Astrocyte (in vitro differentiated cells and primary cell): ENCODE data around the gene TNN. TPM values are rescaled to one million over a fixed set of nuclear protein-coding genes. Genes with fewer than 3 reads are reported as not detected.

Experiments used
- DNase-seq: peaks from one replicate; pipeline ENCODE4 v3.0.0-alpha.2; 2010; ENCODE audit warnings: low read depth
- FAIRE-seq: peaks from 2 replicates; lab custom pipeline; 2011; peaks lifted over from hg19 to GRCh38; lab: Jason Lieb, UNC
- H2AFZ ChIP-seq: 2 replicates; pipeline ENCODE4 v1.6.0; 2012; ENCODE audit warnings: low read depth, low read length, inconsistent platforms
- H3K27ac ChIP-seq: 2 replicates; pipeline ENCODE4 v1.5.1; 2011; ENCODE audit warnings: low read depth, low read length, inconsistent platforms
- H3K27me3 ChIP-seq: 2 replicates; pipeline ENCODE4 v1.6.0; 2011; ENCODE audit warnings: low read length, inconsistent platforms; ENCODE audit not compliant: insufficient read depth
- H3K36me3 ChIP-seq: 2 replicates; pipeline ENCODE4 v1.5.1; 2011; ENCODE audit warnings: low read length, inconsistent platforms; ENCODE audit not compliant: insufficient read depth
- H3K4me1 ChIP-seq: 2 replicates; pipeline ENCODE4 v1.5.1; 2011; ENCODE audit warnings: low read length, inconsistent platforms; ENCODE audit not compliant: insufficient read depth
- H3K4me2 ChIP-seq: 2 replicates; pipeline ENCODE4 v1.6.0; 2012; ENCODE audit warnings: low read length, inconsistent platforms
- H3K4me3 ChIP-seq: 2 replicates; pipeline ENCODE4 v1.5.1; 2011; ENCODE audit warnings: low read depth, mild to moderate bottlenecking, low read length, inconsistent platforms; ENCODE audit not compliant: insufficient read depth
- H3K79me2 ChIP-seq: 2 replicates; pipeline ENCODE4 v1.6.0; 2012; ENCODE audit warnings: mild to moderate bottlenecking, low read length, inconsistent platforms; ENCODE audit not compliant: insufficient read depth
- H3K9ac ChIP-seq: 2 replicates; pipeline ENCODE4 v1.6.0; 2012; ENCODE audit warnings: mild to moderate bottlenecking, low read length, inconsistent platforms
- H3K9me3 ChIP-seq: 2 replicates; pipeline ENCODE4 v1.5.1; 2012; ENCODE audit warnings: low read depth, mild to moderate bottlenecking, low read length, inconsistent platforms; ENCODE audit not compliant: insufficient read depth
- H4K20me1 ChIP-seq: 2 replicates; pipeline ENCODE4 v1.6.0; 2012; ENCODE audit warnings: low read length, inconsistent platforms; ENCODE audit not compliant: insufficient read depth
- H3K27ac Mint-ChIP-seq: one replicate; pipeline ENCODE4 v1.8.0; 2021; ENCODE audit warnings: mild to moderate bottlenecking, mixed read lengths; ENCODE audit not compliant: unreplicated experiment
- H3K27me3 Mint-ChIP-seq: one replicate; pipeline ENCODE4 v1.8.0; 2021; ENCODE audit warnings: low read depth, mixed read lengths; ENCODE audit not compliant: unreplicated experiment
- H3K36me3 Mint-ChIP-seq: one replicate; pipeline ENCODE4 v1.8.0; 2021; ENCODE audit warnings: low read depth, mixed read lengths; ENCODE audit not compliant: unreplicated experiment
- H3K4me1 Mint-ChIP-seq: one replicate; pipeline ENCODE4 v1.8.0; 2021; ENCODE audit warnings: low read depth, mixed read lengths; ENCODE audit not compliant: unreplicated experiment
- H3K4me3 Mint-ChIP-seq: one replicate; pipeline ENCODE4 v1.8.0; 2021; ENCODE audit warnings: mild to moderate bottlenecking, moderate library complexity, mixed read lengths; ENCODE audit not compliant: unreplicated experiment
- H3K9me3 Mint-ChIP-seq: one replicate; pipeline ENCODE4 v1.8.0; 2021; ENCODE audit warnings: mild to moderate bottlenecking, mixed read lengths; ENCODE audit not compliant: unreplicated experiment
- CTCF ChIP-seq: IDR thresholded peaks from 2 replicates; pipeline ENCODE4 v1.5.1; 2011; ENCODE audit warnings: low read depth, mild to moderate bottlenecking, inconsistent platforms, low read length, moderate library complexity; ENCODE audit not compliant: insufficient read depth
- EZH2 ChIP-seq: IDR thresholded peaks from 2 replicates; pipeline ENCODE4 v1.6.1; 2012; ENCODE audit warnings: mild to moderate bottlenecking, low read length, inconsistent platforms; ENCODE audit not compliant: insufficient read depth
- total RNA-seq: library from RNA; stranded (reverse); gene quantifications from 2 replicates; pipeline ENCODE4 v1.2.1, GENCODE V29; 2021

Gene TNN
- total RNA-seq, 1 donor from 2014 or later: 0.16 TPM

GRCh38 chr1:175192630-175193526, 125.2 kb downstream of the TNN start, which contains the start of gene KIAA0040:
KIAA0040 (minus strand) TSS chr1:175192776; CDS start chr1:175161013, 31,763 bp downstream.
- H2AFZ ChIP-seq: peak within 1 kb of the TSS; percentile 89
- H3K27me3 ChIP-seq: peaks cover 6% of the 10 kb centered on the region
- Mint-ChIP-seq H3K27me3 (peaks cover 9% of the 10 kb centered on the region), H3K4me3 (peak within 1 kb of the TSS; percentile 90), H3K36me3 (no peaks in the 10 kb centered on the region), H3K9me3 (no peaks in the 10 kb centered on the region), H3K27ac (peak within 1 kb of the TSS; percentile 6), H3K4me1 (peaks cover 11% of the 10 kb centered on the region)
- H3K36me3 ChIP-seq: no peaks in the 10 kb centered on the region
- peak; percentile 8 for DNase-seq
- FAIRE-seq: no peak
- H3K4me1 ChIP-seq: peaks cover 4% of the 10 kb centered on the region
- no peaks in the 10 kb centered on the region for H4K20me1 ChIP-seq
- TF ChIP-seq EZH2: no peak
- no peak for TF ChIP-seq CTCF
- H3K27ac ChIP-seq: no peak within 1 kb of the TSS
- no peaks in the 10 kb centered on the region for H3K9me3 ChIP-seq
- H3K9ac ChIP-seq: peak within 1 kb of the TSS; percentile 39
- H3K4me3 ChIP-seq: peak within 1 kb of the TSS; percentile 58
- H3K4me2 ChIP-seq: peak within 1 kb of the TSS; percentile 87
- H3K79me2 ChIP-seq: no peaks in the 10 kb centered on the region

- Mint-ChIP-seq H3K27me3 (peaks cover 9% of the 10 kb centered on the region), H3K27ac (peak overlapping the region; percentile 1), H3K9me3 (no peaks in the 10 kb centered on the region), H3K4me1 (peaks cover 16% of the 10 kb centered on the region), H3K36me3 (no peaks in the 10 kb centered on the region), H3K4me3 (peak overlapping the region; percentile 90)
- peak overlapping the region; percentile 87 for H3K4me2 ChIP-seq
- peaks cover 6% of the 10 kb centered on the region for H3K27me3 ChIP-seq
- TF ChIP-seq EZH2 (no peak), CTCF (no peak)
- no peak overlapping the region for H3K9ac ChIP-seq
- no peak overlapping the region for H3K27ac ChIP-seq
- no peak for FAIRE-seq
- no peak overlapping the region for H3K4me3 ChIP-seq
- no peaks in the 10 kb centered on the region for H3K9me3 ChIP-seq
- H3K36me3 ChIP-seq: no peaks in the 10 kb centered on the region
- no peak for DNase-seq
- no peaks in the 10 kb centered on the region for H4K20me1 ChIP-seq
- peak overlapping the region; percentile 89 for H2AFZ ChIP-seq
- H3K4me1 ChIP-seq: peaks cover 4% of the 10 kb centered on the region
- no peaks in the 10 kb centered on the region for H3K79me2 ChIP-seq
These were observed 125.9 kb downstream of the TNN start for GRCh38 chr1:175193527-175193910.

- Histone ChIP-seq H4K20me1 (no peaks in the 10 kb centered on the region), H3K4me2 (no peak overlapping the region), H3K36me3 (no peaks in the 10 kb centered on the region), H3K27ac (no peak overlapping the region), H3K9ac (no peak overlapping the region), H3K9me3 (no peaks in the 10 kb centered on the region), H3K27me3 (peaks cover 6% of the 10 kb centered on the region), H3K4me1 (peaks cover 4% of the 10 kb centered on the region), H3K79me2 (no peaks in the 10 kb centered on the region), H3K4me3 (no peak overlapping the region), H2AFZ (no peak overlapping the region)
- Mint-ChIP-seq H3K9me3 (no peaks in the 10 kb centered on the region), H3K4me1 (peaks cover 23% of the 10 kb centered on the region), H3K27ac (no peak overlapping the region), H3K36me3 (no peaks in the 10 kb centered on the region), H3K4me3 (no peak overlapping the region), H3K27me3 (peaks cover 8% of the 10 kb centered on the region)
- no peak for TF ChIP-seq CTCF
- no peak for TF ChIP-seq EZH2
- no peak for DNase-seq
- FAIRE-seq: no peak
These were observed 127.6 kb downstream of the TNN start for GRCh38 chr1:175195281-175195680.
